Measurements from ENCODE around the gene KRTAP9-7.
A peak's percentile ranks its signal among the peaks of the same experiment; 100 is the strongest.

KRTAP9-7 gene

GRCh38 chr17:41315814-41316445 is 40.4 kb downstream of the KRTAP9-7 start:
- DNase-seq (ENCODE audit: low read depth, low spot score), result peak; percentile 57
- no peak overlapping the region for H3K27ac ChIP-seq

- no peak for DNase-seq (ENCODE audit: low read depth, low spot score)
- H3K27ac ChIP-seq, result no peak overlapping the region
These were observed 42.7 kb downstream of the KRTAP9-7 start for GRCh38 chr17:41318231-41318630.

GRCh38 chr17:41322094-41322902 is 46.8 kb downstream of the KRTAP9-7 start:
- peak; percentile 26 for DNase-seq (ENCODE audit: low read depth, low spot score)
- no peak overlapping the region for H3K27ac ChIP-seq

GRCh38 chr17:41322903-41323895 is 47.7 kb downstream of the KRTAP9-7 start:
- DNase-seq (ENCODE audit: low read depth, low spot score), result no peak

GRCh38 chr17:41324180-41325075 is 48.9 kb downstream of the KRTAP9-7 start:
- no peak for DNase-seq (ENCODE audit: low read depth, low spot score)
- H3K27ac ChIP-seq, result no peak overlapping the region

More at GRCh38 chr17:41322903-41323895, 47.7 kb downstream of the KRTAP9-7 start:
- H3K27ac ChIP-seq, result no peak overlapping the region

GRCh38 chr17:41325126-41325525 is 49.6 kb downstream of the KRTAP9-7 start:
- H3K27ac ChIP-seq, result no peak overlapping the region
- DNase-seq (ENCODE audit: low read depth, low spot score), result no peak

- no peak overlapping the region for H3K27ac ChIP-seq
- DNase-seq (ENCODE audit: low read depth, low spot score), result no peak
These were observed 50.1 kb downstream of the KRTAP9-7 start for GRCh38 chr17:41325611-41326010.
